ENCODE data around the gene RIMBP2.

DNA sequence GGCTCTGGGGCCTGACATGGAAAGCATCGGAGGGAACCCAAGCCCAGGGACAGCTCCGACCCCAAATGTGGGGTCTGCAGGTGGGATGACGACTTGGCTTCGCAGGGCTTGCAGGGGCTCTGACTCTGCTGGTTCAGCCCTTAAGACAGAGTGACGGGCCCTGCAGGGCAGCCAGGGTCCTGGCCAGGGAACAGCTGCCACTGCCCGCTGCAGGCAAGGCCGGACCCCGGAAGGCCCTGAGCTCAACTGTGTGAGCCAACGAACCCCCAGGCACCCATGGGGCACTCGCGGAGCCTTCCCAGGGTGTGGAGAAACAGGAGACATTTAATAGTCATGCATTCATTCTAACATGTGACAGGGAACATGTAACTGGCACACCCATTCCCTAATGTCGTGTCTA, 257.8 kb downstream of the RIMBP2 start:
- no peak for TF ChIP-seq EZH2 (IDR thresholded peaks at IDR 0.05; ENCODE audit: insufficient read depth, poor library complexity, severe bottlenecking)
- no peak for TF ChIP-seq EZH2phosphoT487 (IDR thresholded peaks at IDR 0.05; ENCODE audit: insufficient read depth, low read depth)
